Ishikawa (cell line): ENCODE measurements around the gene AP1S1.

ENCODE experiments used
- FOXM1 ChIP-seq: IDR thresholded peaks from 2 replicates; pipeline ENCODE4 v1.6.1; 2012; ENCODE audit warnings: low read depth, borderline replicate concordance
- MAX ChIP-seq: IDR thresholded peaks from 2 replicates; pipeline ENCODE4 v1.6.1; 2012
- TAF1 ChIP-seq: IDR thresholded peaks from 2 replicates; pipeline ENCODE4 v1.6.1; 2012; ENCODE audit warnings: low read depth, mild to moderate bottlenecking

GRCh38 chr7:101166909-101167644, 12.8 kb downstream of the AP1S1 start:
- TF ChIP-seq TAF1 (no peak), MAX (no peak), FOXM1 (no peak)
